ENCODE measurements around the gene PRR14.

- TF ChIP-seq CTCF (IDR thresholded peaks at IDR 0.05) (no peak), POLR2A (IDR thresholded peaks at IDR 0.05) (no peak)
These were observed 913 bp upstream of the PRR14 start for GRCh38 chr16:30649725-30650368.
